Measurements from ENCODE around the gene ANAPC10. TPM values are rescaled to one million over a fixed set of nuclear protein-coding genes. Genes with fewer than 3 reads are reported as not detected.

Gene ANAPC10
- total RNA-seq, 1 experiment from 2014 or later = 27.2 TPM

DNA sequence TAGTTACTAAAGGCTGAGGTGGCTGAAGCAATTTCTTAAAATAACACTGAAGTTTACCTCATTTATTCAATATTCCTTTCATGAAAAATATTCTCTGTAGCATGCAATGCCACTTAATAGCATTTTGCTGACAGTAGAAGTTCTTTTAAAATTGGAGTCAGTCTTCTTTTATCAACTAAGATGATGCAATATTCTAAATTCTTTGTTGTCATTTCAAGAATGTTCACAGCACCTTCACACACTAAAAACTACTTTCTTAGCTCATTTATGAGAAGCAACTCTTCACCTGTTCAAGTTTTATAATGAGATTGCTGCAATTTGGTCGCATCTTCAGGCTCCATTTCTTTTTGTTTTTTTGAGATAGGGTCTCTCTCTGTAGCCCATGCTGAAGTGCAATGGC, 48.8 kb downstream of the ANAPC10 start:
- H4K20me1 ChIP-seq (ENCODE audit: insufficient read depth) = no peaks in the 10 kb centered on the region
- TF ChIP-seq CEBPB (IDR thresholded peaks at IDR 0.05; ENCODE audit: low read depth) (no peak), RAD21 (IDR thresholded peaks at IDR 0.05; ENCODE audit: low read depth) (no peak), POLR2AphosphoS5 (IDR thresholded peaks at IDR 0.05; ENCODE audit: low read depth, low read length) (no peak)
- H2AFZ ChIP-seq (ENCODE audit: low read depth, low read length, poor library complexity, severe bottlenecking) = no peak overlapping the region
- intact Hi-C loops (cut with micrococcal nuclease) = no loop called here
- no peaks in the 10 kb centered on the region for H3K4me1 ChIP-seq (ENCODE audit: control insufficient read depth in 1 of 2, insufficient read depth in 2 of 2, low read length in 2 of 2)
- ChIA-PET CTCF (no interaction called here), RAD21 (ENCODE audit: low non-redundant PET in 1 of 2, low total read pairs in 2 of 2, uncharacterized antibody in 2 of 2, unreplicated experiment in 2 of 2) (no interaction called here), POLR2A (no interaction called here)
- BruUV-seq (replicated peaks) = no TSS peak
- DNase-seq (ENCODE audit: low read depth, low spot score) = no peak
- no peak overlapping the region for H3K9ac ChIP-seq (ENCODE audit: low read length)
- H3K27ac ChIP-seq (ENCODE audit: low read depth, low read length) = no peak overlapping the region
- H3K36me3 ChIP-seq (ENCODE audit: control insufficient read depth in 1 of 2, insufficient read depth in 2 of 2, low read length in 2 of 2) = no peaks in the 10 kb centered on the region
- H3K9me2 ChIP-seq (ENCODE audit: insufficient read depth) = no peaks in the 10 kb centered on the region
- no peak overlapping the region for H3K4me2 ChIP-seq (ENCODE audit: low read length)
- ATAC-seq = no peak
- H3K9me3 ChIP-seq (ENCODE audit: control insufficient read depth in 1 of 2, insufficient read depth in 1 of 2, low read depth in 1 of 2, low read length in 2 of 2) = no peaks in the 10 kb centered on the region
- H3K27me3 ChIP-seq (ENCODE audit: insufficient read depth, low read length) = no peaks in the 10 kb centered on the region
- H3K4me3 ChIP-seq (replicated peaks in 1 of 2; ENCODE audit: low read depth in 1 of 2, low read length in 2 of 2) = no peak overlapping the region
- peaks cover 4% of the 10 kb centered on the region for H3K79me2 ChIP-seq (ENCODE audit: insufficient read depth, low read length)

DNA sequence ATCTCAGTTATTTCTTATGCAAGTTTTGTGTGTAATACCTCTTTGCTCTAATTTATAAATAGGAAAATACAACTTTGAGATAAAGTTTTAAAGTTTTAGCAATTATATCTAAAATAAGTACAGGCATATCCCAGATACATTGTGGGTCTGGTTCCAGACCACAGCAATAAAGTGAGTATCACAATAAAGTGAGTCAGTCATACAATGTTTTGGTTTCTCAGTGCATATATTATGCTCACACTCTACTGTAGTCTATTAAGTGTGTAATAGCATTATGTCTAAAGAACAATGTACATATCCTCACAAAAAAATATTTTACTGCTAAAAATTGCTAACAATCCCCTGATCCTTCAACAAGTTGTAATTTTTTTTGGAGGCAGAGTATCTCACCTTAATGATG, 49.2 kb downstream of the ANAPC10 start:
- no peaks in the 10 kb centered on the region for H3K9me2 ChIP-seq (ENCODE audit: insufficient read depth)
- POLR2A ChIA-PET = no interaction called here
- H3K36me3 ChIP-seq (ENCODE audit: control insufficient read depth in 1 of 2, insufficient read depth in 2 of 2, low read length in 2 of 2) = no peaks in the 10 kb centered on the region
- H3K4me1 ChIP-seq (ENCODE audit: control insufficient read depth in 1 of 2, insufficient read depth in 2 of 2, low read length in 2 of 2) = no peaks in the 10 kb centered on the region
- no peak overlapping the region for H3K27ac ChIP-seq (ENCODE audit: low read depth, low read length)
- TF ChIP-seq JUND (IDR thresholded peaks at IDR 0.05) (no peak), CBX3 (IDR thresholded peaks at IDR 0.05; ENCODE audit: low read depth) (no peak), EZH2 (IDR thresholded peaks at IDR 0.05) (no peak), EGR1 (IDR thresholded peaks at IDR 0.05; ENCODE audit: low read depth) (no peak), MAX (IDR thresholded peaks at IDR 0.05) (no peak), CEBPB (IDR thresholded peaks at IDR 0.05; ENCODE audit: low read depth) (no peak), POLR2A (IDR thresholded peaks at IDR 0.05; ENCODE audit: borderline replicate concordance, extremely low read depth, insufficient read depth, insufficient read length) (no peak)
- TF ChIP-seq, protein P1, sequence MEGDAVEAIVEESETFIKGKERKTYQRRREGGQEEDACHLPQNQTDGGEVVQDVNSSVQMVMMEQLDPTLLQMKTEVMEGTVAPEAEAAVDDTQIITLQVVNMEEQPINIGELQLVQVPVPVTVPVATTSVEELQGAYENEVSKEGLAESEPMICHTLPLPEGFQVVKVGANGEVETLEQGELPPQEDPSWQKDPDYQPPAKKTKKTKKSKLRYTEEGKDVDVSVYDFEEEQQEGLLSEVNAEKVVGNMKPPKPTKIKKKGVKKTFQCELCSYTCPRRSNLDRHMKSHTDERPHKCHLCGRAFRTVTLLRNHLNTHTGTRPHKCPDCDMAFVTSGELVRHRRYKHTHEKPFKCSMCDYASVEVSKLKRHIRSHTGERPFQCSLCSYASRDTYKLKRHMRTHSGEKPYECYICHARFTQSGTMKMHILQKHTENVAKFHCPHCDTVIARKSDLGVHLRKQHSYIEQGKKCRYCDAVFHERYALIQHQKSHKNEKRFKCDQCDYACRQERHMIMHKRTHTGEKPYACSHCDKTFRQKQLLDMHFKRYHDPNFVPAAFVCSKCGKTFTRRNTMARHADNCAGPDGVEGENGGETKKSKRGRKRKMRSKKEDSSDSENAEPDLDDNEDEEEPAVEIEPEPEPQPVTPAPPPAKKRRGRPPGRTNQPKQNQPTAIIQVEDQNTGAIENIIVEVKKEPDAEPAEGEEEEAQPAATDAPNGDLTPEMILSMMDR (IDR thresholded peaks at IDR 0.05 in 2 of 3, conservative IDR thresholded peaks at IDR 0.05 in 1 of 3; ENCODE audit: borderline replicate concordance in 1 of 3, insufficient read depth in 1 of 3, low read depth in 2 of 3, low read length in 2 of 3) = no peak
- H3K9me3 ChIP-seq (ENCODE audit: control insufficient read depth in 1 of 2, insufficient read depth in 1 of 2, low read depth in 1 of 2, low read length in 2 of 2) = no peaks in the 10 kb centered on the region
- RAD21 ChIA-PET (ENCODE audit: low non-redundant PET in 1 of 2, low total read pairs in 2 of 2, uncharacterized antibody in 2 of 2, unreplicated experiment in 2 of 2) = no interaction called here
- H3K4me3 ChIP-seq (replicated peaks in 1 of 2; ENCODE audit: low read depth in 1 of 2, low read length in 2 of 2) = no peak overlapping the region
- no peak overlapping the region for H3K9ac ChIP-seq (ENCODE audit: low read length)
- H3K27me3 ChIP-seq (ENCODE audit: insufficient read depth, low read length) = no peaks in the 10 kb centered on the region
- BruUV-seq (replicated peaks) = no TSS peak
- ATAC-seq (no peak), DNase-seq (ENCODE audit: low read depth, low spot score) (no peak)
- H3K79me2 ChIP-seq (ENCODE audit: insufficient read depth, low read length) = peaks cover 4% of the 10 kb centered on the region
- CTCF ChIA-PET = no interaction called here
- intact Hi-C loops (cut with micrococcal nuclease) = no loop called here
- no peak overlapping the region for H3K4me2 ChIP-seq (ENCODE audit: low read length)
- no peak overlapping the region for H2AFZ ChIP-seq (ENCODE audit: low read depth, low read length, poor library complexity, severe bottlenecking)
- H4K20me1 ChIP-seq (ENCODE audit: insufficient read depth) = no peaks in the 10 kb centered on the region

Measured in HCT116 (cell line).